ACHN (cell line): ENCODE data around the gene NECAB2.
"Not testable (repeated sequence)": the region's sequence is repeated elsewhere in the genome, so short reads cannot be mapped to it uniquely, and the experiment has no call there.

Source experiments
- DNase-seq: peaks from one replicate; pipeline ENCODE4 v3.0.0-alpha.2; 2015
- in situ Hi-C: cut with HindIII; loops from 2 replicates; pipeline ENCODE4 v1.10.0; 2017; ENCODE audit warnings: low sequenced_read_pairs, low pct_ligation_motif_present, low pct_unique_long_range_greater_than_20kb

NECAB2 gene

GRCh38 chr16:83948914-83949723 lies 18.9 kb upstream of the NECAB2 start:
- no peak for DNase-seq
- in situ Hi-C loops, result no loop called here

- no peak for DNase-seq
- in situ Hi-C loops, result no loop called here
Observed at GRCh38 chr16:83949724-83950001, 18.4 kb upstream of the NECAB2 start.

- peak; percentile 14 for DNase-seq
- in situ Hi-C loops, result not testable (repeated sequence)
Observed at GRCh38 chr16:83950862-83951399, 17.1 kb upstream of the NECAB2 start.

- DNase-seq, result no peak
- in situ Hi-C loops, result no loop called here
Observed at GRCh38 chr16:83951544-83951943, 16.5 kb upstream of the NECAB2 start.

GRCh38 chr16:83952587-83952939 lies 15.5 kb upstream of the NECAB2 start:
- in situ Hi-C loops, result no loop called here
- DNase-seq, result no peak

GRCh38 chr16:83952940-83953795 lies 14.9 kb upstream of the NECAB2 start, which contains the start of gene OSGIN1:
OSGIN1 (plus strand) TSS chr16:83953240; CDS start chr16:83957672, 4,432 bp downstream.
- DNase-seq, result peak; percentile 98
- in situ Hi-C loops, result no loop called here

- in situ Hi-C loops, result no loop called here
- peak; percentile 76 for DNase-seq
Observed at GRCh38 chr16:83953796-83954576, 14.1 kb upstream of the NECAB2 start.

GRCh38 chr16:83954577-83955016 lies 13.4 kb upstream of the NECAB2 start:
- in situ Hi-C loops, result no loop called here
- peak; percentile 82 for DNase-seq

GRCh38 chr16:83955218-83956130 lies 12.6 kb upstream of the NECAB2 start:
- in situ Hi-C loops, result no loop called here
- DNase-seq, result no peak

GRCh38 chr16:83956336-83957289 lies 11.4 kb upstream of the NECAB2 start:
- DNase-seq, result peak; percentile 83
- in situ Hi-C loops, result no loop called here

GRCh38 chr16:83957296-83957855 lies 10.7 kb upstream of the NECAB2 start:
- no peak for DNase-seq
- in situ Hi-C loops, result no loop called here

- DNase-seq, result no peak
- in situ Hi-C loops, result no loop called here
Observed at GRCh38 chr16:83958137-83958845, 9.8 kb upstream of the NECAB2 start.

GRCh38 chr16:83958846-83959565 lies 9.0 kb upstream of the NECAB2 start:
- DNase-seq, result no peak
- in situ Hi-C loops, result no loop called here

GRCh38 chr16:83959656-83960434 lies 8.2 kb upstream of the NECAB2 start:
- no peak for DNase-seq
- in situ Hi-C loops, result no loop called here
